ENCODE measurements around the gene A2ML1.
"Not testable (repeated sequence)": the region's sequence is repeated elsewhere in the genome, so short reads cannot be mapped to it uniquely, and the experiment has no call there.

Gene A2ML1

GRCh38 chr12:8822298-8822697, at the start of gene A2ML1:
A2ML1 (plus strand) TSS chr12:8822621; CDS start chr12:8822652, 31 bp downstream.
- DNase-seq (ENCODE audit: low read depth in 1 of 2, low spot score in 1 of 2) = no peak

DNA sequence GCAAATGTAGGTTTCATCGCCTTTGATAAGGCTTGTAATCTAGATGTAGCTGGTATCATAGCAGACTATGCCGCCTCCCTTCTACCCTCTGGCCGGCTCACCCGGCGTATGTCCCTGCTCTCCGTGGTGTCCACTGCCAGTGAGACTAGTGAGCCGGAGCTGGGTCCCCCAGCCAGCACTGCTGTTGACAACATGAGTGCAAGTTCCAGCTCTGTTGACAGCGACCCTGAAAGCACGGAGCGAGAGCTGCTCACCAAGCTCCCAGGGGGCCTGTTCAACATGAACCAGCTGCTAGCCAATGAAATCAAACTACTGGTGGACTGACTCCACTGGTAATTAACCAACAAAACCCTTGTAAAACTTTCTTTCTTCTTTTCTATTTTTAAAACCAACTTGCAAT, 49.0 kb upstream of the A2ML1 start:
- DNase-seq (ENCODE audit: low read depth in 1 of 2, low spot score in 1 of 2) = no peak

DNA sequence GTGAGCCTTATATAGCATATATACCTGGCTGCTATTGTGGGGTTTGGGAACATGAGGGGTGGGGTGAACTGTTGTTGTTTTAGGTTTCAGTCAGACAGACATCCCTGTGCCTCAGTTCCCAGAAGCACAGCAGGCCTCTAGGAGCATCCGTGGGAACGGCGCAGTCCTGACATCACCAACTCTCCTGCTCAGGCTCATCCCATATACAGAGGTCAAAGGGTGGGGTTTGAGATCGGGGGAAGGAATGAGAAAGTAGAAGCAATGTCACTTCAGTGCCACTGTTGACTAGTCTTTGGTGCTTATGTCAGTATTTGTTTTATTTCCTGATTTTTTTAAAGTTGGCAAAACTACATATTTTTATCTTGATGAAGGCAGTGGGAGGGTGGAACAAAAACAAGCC, 43.1 kb upstream of the A2ML1 start:
- DNase-seq (ENCODE audit: low read depth in 1 of 2, low spot score in 1 of 2) = no peak

GRCh38 chr12:8779862-8780261, 42.6 kb upstream of the A2ML1 start:
- no peak for DNase-seq (ENCODE audit: low read depth in 1 of 2, low spot score in 1 of 2)

GRCh38 chr12:8780389-8780788, 42.0 kb upstream of the A2ML1 start:
- no peak for DNase-seq (ENCODE audit: low read depth in 1 of 2, low spot score in 1 of 2)

DNA sequence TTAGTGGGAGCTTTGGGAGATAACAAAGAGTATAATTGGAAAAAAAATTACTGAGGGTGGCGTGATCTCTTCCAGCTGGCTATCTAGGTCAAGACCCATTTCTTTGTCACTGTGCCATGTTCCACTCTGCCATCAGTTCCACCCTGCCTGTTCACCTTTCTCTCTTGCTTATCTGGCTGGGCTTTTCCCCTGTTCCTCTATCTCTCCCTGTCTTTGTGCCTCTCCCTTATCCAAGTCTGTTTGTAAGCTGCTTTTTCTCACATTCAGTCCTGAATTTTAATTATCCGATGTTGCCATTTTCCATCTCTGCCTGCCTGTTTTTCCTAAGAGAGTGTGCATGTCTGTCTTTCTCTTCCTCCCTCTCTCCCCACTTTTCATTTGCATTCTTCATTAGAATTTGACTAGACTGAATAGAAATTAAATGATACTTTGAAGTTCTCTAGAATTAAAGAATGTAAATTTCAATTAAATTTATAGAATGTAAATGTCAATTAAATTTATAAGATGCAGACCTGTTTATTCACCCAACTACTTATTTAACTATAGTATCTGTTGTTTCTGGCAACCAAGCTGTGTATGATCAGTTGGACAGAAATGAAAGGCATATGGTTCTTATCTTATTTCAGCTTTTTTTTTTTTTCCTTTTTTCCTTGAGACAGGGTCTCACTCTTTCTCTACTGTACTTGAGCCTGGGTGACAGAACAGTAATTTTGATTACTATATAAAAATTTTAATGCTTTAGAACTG, 40.9 kb upstream of the A2ML1 start:
- DNase-seq (ENCODE audit: low read depth in 1 of 2, low spot score in 1 of 2) = no peak

- no peak for DNase-seq (ENCODE audit: low read depth in 1 of 2, low spot score in 1 of 2)
These were observed 38.0 kb upstream of the A2ML1 start for GRCh38 chr12:8784290-8784888.

DNA sequence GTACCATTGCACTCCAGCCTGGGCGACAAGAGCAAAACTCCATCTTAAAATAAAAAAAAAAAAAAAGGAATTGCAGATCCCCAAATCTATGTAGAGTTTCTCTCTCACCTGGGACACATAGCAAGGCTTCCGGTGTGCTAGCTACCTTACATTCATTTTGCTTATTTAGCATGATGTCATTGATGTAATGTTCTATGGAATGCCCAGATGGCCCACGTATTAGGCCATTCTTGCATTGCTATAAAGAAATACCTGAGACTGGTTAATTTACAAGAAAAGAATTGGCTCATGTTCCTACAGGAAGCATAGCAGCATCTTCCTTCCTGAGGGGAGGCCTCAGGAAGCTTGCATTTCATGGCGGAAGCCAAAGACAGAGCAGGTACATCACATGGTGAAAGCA, 36.9 kb upstream of the A2ML1 start:
- DNase-seq (ENCODE audit: low read depth in 1 of 2, low spot score in 1 of 2) = no peak

DNA sequence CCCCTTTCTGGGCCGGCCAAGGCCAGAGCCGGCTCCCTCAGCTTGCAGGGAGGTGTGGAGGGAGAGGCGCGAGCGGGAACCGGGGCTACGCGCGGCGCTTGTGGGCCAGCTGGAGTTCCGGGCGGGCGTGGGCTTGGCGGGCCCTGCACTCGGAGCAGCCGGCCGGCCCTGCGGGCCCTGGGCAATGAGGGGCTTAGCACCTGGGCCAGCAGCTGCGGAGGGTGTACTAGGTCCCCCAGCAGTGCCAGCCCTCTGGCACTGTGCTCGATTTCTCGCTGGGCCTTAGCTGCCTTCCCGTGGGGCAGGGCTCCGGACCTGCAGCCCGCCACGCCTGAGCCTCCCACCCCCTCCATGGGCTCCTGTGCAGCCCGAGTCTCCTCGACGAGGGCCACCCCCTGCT, 35.2 kb upstream of the A2ML1 start:
- DNase-seq (ENCODE audit: low read depth in 1 of 2, low spot score in 1 of 2) = not testable (repeated sequence)

DNA sequence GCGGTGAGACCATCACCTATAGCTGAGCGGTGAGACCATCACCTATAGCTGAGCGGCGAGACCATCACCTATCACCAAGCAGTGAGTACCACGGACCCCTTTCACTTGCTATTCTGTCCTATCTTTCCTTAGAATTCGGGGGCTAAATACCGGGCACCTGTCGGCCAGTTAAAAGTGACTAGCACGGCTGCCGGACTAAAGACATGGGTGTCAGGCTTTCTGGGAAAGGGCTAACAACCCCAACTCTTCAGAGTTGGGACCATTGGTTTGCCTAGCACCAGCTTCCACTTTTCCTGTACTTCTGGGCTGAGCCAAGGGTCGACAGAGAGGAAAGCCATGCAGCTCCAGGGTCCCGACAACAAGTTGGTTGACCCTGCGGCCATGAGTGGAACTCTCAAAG, 33.7 kb upstream of the A2ML1 start:
- not testable (repeated sequence) for DNase-seq (ENCODE audit: low read depth in 1 of 2, low spot score in 1 of 2)

DNA sequence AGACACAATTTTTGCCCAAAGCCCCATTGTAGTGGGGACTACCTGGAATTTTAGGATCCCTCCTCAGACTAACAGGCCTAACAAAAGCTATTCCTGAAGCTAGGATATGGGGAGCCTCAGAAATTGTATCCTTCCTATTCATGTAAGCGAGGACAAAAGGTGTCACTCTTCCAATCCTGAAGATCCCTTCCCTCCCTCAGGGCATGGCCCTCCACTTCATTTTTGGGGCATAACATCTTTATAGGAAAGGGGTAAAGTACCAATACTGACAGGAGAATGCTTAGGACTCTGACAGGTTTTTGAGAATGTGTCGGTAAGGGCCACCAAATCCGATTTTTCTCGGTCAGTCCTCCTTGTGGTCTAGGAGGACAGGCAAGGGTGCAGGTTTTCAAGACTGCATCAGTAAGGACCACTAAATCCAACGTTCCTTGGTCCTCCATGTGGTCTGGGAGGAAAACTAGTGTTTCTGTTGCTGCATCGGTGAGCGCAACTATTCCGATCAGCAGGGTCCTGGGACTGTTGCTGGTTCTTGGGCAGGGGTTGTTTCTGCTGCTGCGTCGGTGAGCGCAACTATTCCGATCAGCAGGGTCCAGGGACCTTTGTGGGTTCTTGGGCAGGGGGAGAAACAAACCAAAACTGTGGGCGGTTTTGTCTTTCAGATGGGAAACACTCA, 32.9 kb upstream of the A2ML1 start:
- not testable (repeated sequence) for DNase-seq (ENCODE audit: low read depth in 1 of 2, low spot score in 1 of 2)

DNA sequence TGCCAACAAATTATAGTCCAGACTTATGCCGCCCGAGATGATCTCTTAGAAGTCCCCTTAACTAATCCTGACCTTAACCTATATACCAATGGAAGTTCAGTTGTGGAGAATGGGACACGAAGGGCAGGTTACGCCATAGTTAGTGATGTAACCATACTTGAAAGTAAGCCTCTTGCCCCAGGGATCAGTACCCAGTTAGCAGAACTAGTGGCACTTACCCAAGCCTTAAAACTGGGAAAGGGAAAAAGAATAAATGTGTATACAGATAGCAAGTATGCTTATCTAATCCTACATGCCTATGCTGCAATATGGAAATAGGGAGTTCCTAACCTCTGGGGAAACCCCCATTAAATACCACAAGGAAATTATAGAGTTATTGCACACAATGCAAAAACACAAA, 29.2 kb upstream of the A2ML1 start:
- not testable (repeated sequence) for DNase-seq (ENCODE audit: low read depth in 1 of 2, low spot score in 1 of 2)

DNA sequence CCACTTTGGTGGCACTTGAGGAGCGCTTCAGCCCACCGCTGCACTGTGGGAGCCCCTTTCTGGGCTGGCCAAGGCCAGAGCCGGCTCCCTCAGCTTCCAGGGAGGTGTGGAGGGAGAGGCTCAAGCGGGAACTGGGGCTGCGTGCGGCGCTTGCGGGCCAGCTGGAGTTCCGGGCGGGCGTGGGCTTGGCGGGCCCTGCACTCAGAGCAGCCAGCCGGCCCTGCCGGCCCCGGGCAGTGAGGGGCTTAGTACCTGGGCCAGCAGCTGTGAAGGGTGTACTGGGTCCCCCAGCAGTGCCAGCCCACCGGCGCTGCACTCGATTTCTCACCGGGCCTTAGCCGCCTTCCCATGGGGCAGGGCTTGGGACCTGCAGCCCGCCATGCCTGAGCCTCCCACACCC, 27.8 kb upstream of the A2ML1 start:
- DNase-seq (ENCODE audit: low read depth in 1 of 2, low spot score in 1 of 2) = not testable (repeated sequence)

DNA sequence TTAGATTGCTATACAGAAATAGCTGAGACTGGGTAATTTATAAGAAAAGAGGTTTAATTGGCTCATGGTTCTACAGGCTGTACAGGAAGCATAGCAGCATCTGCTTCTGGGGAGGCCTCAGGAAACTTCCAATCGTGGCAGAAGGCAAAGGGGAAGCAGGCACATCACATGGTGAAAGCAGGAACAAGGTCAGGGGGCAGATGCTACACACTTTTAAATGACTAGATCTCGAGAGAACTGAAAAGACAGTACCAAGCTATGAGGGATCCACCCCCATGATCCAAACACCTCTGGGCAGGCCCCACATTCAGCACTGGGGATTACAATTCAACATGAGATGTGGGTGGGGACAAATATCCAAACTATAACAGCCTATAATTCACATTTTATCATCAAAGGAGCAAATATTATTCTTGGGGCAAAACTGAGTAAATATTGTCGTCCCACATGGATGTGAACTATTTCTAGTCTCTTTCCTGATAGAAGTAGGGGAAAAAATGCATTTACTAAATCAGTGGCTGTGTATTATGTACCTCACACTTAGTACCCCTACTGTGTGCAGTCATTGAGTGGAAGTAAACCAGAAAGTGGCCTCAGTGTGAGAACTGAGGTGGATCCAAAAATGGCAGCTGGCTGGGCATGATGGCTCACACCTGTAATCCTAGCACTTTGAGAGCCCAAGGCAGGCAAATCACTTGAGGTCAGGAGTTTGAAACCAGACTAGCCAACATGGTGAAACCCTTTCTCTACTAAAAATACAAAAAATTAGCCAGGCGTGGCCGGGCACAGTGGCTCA, 25.4 kb upstream of the A2ML1 start:
- no peak for DNase-seq (ENCODE audit: low read depth in 1 of 2, low spot score in 1 of 2)

- DNase-seq (ENCODE audit: low read depth in 1 of 2, low spot score in 1 of 2) = not testable (repeated sequence)
These were observed 21.2 kb upstream of the A2ML1 start for GRCh38 chr12:8801213-8801612.

DNA sequence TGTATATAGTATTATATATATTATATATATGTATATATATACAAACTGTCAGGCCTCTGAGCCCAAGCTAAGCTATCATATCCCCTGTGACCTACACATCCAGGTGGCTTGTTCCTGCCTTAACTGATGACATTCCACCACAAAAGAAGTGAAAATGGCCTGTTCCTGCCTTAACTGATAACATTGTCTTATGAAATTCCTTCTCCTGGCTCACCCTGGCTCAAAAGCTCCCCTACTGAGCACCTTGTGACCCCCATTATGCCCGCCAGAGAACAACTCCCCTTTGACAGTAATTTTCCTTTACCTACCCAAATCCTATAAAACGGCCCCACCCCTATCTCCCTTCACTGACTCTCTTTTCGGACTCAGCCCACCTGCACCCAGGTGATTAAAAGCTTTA, 17.6 kb upstream of the A2ML1 start:
- not testable (repeated sequence) for DNase-seq (ENCODE audit: low read depth in 1 of 2, low spot score in 1 of 2)

DNA sequence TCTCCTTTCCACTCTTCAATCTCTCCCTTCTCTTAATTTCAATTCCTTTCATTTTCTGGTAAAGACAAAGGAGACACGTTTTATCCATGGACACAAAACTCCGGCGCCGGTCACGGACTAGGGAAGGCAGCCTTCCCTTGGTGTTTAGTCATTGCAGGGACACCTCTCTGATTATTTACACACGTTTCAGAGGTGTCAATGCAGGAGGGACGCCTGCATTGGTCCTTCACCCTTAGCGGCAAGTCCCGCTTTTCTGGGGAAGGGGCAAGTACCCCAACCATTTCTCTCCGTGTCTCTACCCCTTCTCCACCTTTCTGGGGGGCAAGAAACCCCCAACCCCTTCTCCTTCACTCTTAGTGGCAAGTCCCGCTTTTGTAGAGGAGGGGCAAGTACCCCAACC, 16.9 kb upstream of the A2ML1 start:
- DNase-seq (ENCODE audit: low read depth in 1 of 2, low spot score in 1 of 2) = not testable (repeated sequence)

DNA sequence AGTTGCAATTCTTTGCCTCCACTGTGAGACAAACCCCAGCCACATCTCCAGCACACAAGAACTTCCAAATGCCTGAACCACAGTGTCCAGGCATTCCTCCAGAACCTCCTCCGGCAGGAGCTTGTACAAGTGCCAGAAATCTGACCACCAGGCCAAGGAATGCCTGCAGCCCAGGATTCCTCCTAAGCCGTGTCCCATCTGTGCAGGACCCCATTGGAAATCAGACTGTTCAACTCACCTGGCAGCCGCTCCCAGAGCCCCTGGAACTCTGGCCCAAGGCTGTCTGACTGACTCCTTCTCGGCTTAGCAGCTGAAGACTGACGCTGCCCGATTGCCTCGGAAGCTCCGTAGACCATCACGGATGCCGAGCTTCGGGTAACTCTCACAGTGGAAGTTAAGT, 15.3 kb upstream of the A2ML1 start:
- DNase-seq (ENCODE audit: low read depth in 1 of 2, low spot score in 1 of 2) = not testable (repeated sequence)

GRCh38 chr12:8810112-8810511, 12.3 kb upstream of the A2ML1 start:
- not testable (repeated sequence) for DNase-seq (ENCODE audit: low read depth in 1 of 2, low spot score in 1 of 2)

GRCh38 chr12:8813572-8814357, 8.7 kb upstream of the A2ML1 start:
- no peak for DNase-seq (ENCODE audit: low read depth in 1 of 2, low spot score in 1 of 2)

All from activated CD4-positive, alpha-beta T cell treated with anti-CD3 and anti-CD28 coated beads, Interleukin-2, amount 50 U/mL, for 24 hours (primary cell).